GM12801 (cell line): Measurements from ENCODE around the gene TESK2.

Source experiments
- TF ChIP-seq, protein P1 (sequence below): IDR thresholded peaks from one replicate; pipeline ENCODE4 v1.5.1; 2011; ENCODE audit warnings: control low read depth; ENCODE audit not compliant: insufficient read length; ENCODE audit errors: extremely low read depth

Gene TESK2

DNA sequence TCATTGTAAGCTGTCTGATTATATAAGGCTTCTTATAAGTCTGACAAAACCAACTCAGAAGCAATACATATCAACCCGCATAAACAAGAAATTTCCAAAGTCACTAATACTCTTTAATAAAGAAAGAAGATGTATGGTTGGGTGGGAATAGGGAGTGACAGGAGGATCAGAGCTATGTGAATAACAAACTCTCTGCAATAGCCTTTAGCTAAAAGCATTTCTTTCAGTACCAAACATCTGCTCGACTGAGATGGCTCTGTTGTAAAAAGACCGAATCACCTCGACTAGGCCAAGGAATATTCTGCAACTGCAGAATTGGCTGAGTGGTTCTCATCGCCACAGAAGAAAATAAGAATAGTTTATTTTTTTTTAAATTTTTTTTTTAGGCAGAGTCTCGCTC is 111.4 kb downstream of the TESK2 start:
- TF ChIP-seq, protein P1, sequence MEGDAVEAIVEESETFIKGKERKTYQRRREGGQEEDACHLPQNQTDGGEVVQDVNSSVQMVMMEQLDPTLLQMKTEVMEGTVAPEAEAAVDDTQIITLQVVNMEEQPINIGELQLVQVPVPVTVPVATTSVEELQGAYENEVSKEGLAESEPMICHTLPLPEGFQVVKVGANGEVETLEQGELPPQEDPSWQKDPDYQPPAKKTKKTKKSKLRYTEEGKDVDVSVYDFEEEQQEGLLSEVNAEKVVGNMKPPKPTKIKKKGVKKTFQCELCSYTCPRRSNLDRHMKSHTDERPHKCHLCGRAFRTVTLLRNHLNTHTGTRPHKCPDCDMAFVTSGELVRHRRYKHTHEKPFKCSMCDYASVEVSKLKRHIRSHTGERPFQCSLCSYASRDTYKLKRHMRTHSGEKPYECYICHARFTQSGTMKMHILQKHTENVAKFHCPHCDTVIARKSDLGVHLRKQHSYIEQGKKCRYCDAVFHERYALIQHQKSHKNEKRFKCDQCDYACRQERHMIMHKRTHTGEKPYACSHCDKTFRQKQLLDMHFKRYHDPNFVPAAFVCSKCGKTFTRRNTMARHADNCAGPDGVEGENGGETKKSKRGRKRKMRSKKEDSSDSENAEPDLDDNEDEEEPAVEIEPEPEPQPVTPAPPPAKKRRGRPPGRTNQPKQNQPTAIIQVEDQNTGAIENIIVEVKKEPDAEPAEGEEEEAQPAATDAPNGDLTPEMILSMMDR = no peak

DNA sequence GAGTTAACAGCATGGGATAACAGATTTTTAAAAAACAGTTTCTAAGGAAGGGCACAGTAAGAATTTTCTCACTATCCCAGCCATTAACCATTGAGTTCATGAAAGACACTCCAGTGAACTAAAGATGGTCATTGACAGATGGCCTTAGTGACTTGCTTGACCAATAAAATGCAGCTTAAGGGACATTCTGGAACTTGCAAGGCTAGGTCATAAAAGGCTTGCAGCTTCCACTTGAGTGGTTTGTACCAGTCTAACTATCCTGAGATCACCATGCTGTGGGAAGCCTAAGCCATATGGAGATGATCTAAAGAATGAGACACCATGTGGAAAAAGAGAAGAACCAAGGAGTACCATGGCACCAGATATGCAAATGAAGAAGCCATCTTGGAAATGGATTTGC is 112.8 kb downstream of the TESK2 start:
- TF ChIP-seq, protein P1 = no peak

DNA sequence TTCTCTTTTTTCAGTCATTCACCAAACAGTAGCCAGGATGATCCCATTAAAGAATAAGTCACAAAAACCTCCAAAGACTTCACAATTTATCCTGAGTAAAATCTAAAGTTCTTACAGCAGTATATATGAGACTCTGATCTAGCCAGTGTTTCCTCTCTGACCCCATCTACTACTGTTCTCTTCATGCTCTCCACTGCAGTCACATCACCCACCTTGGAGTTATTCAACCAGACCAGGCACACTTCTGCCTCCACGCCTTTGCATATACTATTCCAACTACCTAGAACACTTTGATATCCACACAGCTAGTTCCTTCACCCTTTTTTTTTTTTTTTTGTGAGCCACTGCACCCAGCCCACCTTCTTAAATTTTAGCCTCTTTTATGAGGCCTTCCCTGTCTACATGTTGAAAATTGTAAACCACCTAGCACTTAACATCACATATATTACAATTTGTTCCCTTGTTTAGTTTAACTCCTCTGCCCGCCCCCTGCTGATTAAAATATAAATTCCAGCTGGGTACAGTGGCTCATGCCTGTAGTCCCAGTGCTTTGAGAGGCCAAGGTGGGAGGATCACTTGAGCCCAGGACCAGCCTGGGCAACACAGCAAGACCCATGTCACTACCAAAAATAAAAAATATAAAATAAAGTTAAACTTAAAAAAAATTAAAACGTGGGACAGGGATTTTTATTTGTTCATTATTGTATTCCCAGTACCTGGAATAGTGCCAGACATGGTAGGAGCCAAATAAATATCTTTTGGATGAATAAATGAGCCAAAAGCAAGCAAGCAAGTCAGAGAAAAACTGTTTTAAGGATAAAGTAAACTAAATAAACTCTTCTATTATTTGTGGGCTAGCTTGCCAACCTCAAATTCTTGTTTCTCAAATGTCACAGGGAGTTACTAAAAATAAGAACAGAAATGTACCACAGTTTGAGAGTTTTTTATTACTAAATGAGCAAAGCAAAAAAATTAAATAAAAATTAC is 115.6 kb downstream of the TESK2 start:
- TF ChIP-seq, protein P1 = no peak

DNA sequence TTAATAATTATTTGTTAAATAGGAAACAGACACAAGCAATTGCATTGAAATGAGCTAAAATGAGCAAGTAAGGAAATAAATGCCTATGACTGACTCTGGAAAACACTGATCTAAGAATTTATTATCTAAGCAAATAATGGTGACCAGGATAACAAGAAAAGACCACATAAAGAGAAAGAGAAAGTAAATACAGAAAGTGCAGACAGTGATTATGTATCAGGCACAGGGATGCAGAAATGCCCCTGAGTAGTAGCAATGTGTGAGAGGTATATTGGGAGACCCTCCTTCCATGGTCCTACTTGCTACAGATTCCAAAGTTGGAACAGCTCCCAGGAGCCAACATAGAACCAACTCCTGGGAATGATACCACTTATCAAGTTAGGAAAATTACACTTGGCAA is 117.4 kb downstream of the TESK2 start:
- TF ChIP-seq, protein P1 = no peak

DNA sequence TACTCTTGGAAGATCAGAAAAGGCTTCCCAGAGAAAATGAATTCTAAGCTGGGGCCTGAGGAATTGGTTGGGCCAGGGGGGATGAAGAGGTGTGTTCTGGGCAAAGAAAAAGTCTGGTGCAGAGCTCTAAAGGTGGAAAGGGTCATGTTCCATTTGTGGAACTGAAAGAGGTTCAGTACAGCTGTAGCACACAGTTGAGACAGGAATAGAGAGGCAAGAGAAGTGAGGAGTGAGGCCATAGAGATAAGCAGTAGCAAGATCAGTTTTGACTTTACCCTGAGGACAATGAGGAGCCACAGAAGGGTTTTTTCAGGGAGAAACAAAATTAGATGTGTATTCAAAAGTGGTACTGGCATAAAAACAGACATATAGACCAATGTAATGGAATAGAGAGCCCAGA is 120.4 kb downstream of the TESK2 start:
- TF ChIP-seq, protein P1 = no peak

DNA sequence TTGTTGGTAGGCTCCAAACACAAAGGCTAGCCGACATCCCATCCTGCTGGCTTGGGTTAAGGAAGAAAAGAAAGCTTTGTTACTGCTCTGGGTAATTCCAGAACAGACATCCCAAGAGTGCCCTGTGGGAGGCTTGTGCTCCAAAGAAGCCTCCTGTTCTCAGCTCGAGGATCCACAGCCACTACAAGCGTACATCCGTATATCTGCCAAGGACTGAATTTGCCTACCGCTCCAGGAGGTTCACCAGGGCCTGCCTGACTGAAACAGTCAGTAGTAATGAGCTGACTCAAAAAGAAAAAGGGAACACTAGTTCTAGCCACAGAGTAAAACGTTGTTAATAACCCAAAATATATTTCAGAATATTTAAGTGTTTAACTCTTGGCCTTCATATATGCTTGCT is 125.9 kb downstream of the TESK2 start:
- TF ChIP-seq, protein P1 = no peak

DNA sequence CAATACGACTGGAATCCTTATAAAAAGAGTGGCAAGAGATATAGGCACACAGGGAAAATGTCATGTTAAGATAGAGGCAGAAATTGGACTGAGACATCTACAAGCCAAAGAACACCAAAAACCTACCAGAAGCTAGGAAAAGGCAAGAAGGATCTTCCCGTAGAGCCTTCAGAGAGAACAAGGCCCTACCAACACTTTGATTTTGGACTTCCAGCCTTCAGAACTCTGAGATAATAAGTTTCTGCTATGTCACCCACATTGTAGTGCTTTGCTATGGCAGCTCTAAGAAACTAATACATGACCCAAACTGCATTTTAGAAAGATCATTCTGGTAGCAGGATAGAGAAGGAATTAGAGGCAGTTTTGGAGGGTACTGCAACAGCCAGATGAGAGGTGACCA is 126.7 kb downstream of the TESK2 start:
- TF ChIP-seq, protein P1 = no peak
